HepG2 (cell line): ENCODE measurements around the gene IL17C. TPM values are rescaled to one million over a fixed set of nuclear protein-coding genes. Genes with fewer than 3 reads are reported as not detected.

ENCODE experiments used
- AHR ChIP-seq: IDR thresholded peaks from 2 replicates; pipeline ENCODE4 v1.6.1; 2018; ENCODE audit warnings: missing genetic modification reagents, missing compliant biosample characterization
- ARNTL ChIP-seq: sonication (generic); formaldehyde crosslinking; IDR thresholded peaks from 2 replicates; pipeline ENCODE4 v1.4.0; 2020; ENCODE audit warnings: mild to moderate bottlenecking, missing genetic modification reagents
- CENPT ChIP-seq: sonication (generic); formaldehyde crosslinking; IDR thresholded peaks from 2 replicates; pipeline ENCODE4 v1.8.0; 2022; ENCODE audit warnings: low read depth, mild to moderate bottlenecking, moderate library complexity, missing genetic modification reagents
- FOXJ3 ChIP-seq: sonication (generic); formaldehyde crosslinking; IDR thresholded peaks from 2 replicates; pipeline ENCODE4 v1.4.0; 2020; ENCODE audit warnings: missing genetic modification reagents, mild to moderate bottlenecking, borderline replicate concordance
- HNRNPK ChIP-seq: fragments of 200-400 bp; formaldehyde crosslinking; IDR thresholded peaks from 2 replicates; pipeline ENCODE4 v1.6.1; 2018; ENCODE audit warnings: low read length, low read depth, moderate library complexity, mild to moderate bottlenecking; ENCODE audit not compliant: poor library complexity, severe bottlenecking
- MYNN ChIP-seq: sonication (generic); formaldehyde crosslinking; IDR thresholded peaks from 2 replicates; pipeline ENCODE4 v1.4.0; 2020; ENCODE audit warnings: mild to moderate bottlenecking, low read depth, missing genetic modification reagents
- MZF1 ChIP-seq: sonication (generic); formaldehyde crosslinking; IDR thresholded peaks from 2 replicates; pipeline ENCODE4 v1.8.1; 2023; ENCODE audit warnings: mild to moderate bottlenecking, missing genetic modification reagents, borderline replicate concordance
- NFE2 ChIP-seq: sonication (generic); formaldehyde crosslinking; IDR thresholded peaks from 2 replicates; pipeline ENCODE4 v1.4.0; 2020; ENCODE audit warnings: missing genetic modification reagents
- NR2F6 ChIP-seq, 2 experiments: IDR thresholded peaks; 2 replicates each; pipeline ENCODE4 v1.6.1; 2016; ENCODE audit warnings: antibody characterized with exemption in 1 of 2, mild to moderate bottlenecking in 1 of 2
- SIN3B ChIP-seq: fragments of 150-350 bp; IDR thresholded peaks from 2 replicates; pipeline ENCODE4 v1.6.1; 2014; ENCODE audit warnings: low read length
- SMARCE1 ChIP-seq: fragments of 450-650 bp; IDR thresholded peaks from 2 replicates; pipeline ENCODE4 v1.6.1; 2017; ENCODE audit warnings: borderline replicate concordance
- SRSF9 ChIP-seq: fragments of 200-400 bp; formaldehyde crosslinking; IDR thresholded peaks from 2 replicates; pipeline ENCODE4 v1.6.1; 2018; ENCODE audit warnings: borderline replicate concordance, mild to moderate bottlenecking, low read depth, low read length; ENCODE audit not compliant: insufficient read depth, poor library complexity, severe bottlenecking
- XBP1 ChIP-seq: sonication (generic); formaldehyde crosslinking; IDR thresholded peaks from 2 replicates; pipeline ENCODE4 v1.5.0; 2020; ENCODE audit warnings: missing genetic modification reagents
- ZFP36L2 ChIP-seq: sonication (generic); formaldehyde crosslinking; IDR thresholded peaks from 2 replicates; pipeline ENCODE4 v1.4.0; 2020; ENCODE audit warnings: missing genetic modification reagents
- ZNF101 ChIP-seq: sonication (generic); formaldehyde crosslinking; IDR thresholded peaks from 2 replicates; pipeline ENCODE4 v1.4.0; 2020; ENCODE audit warnings: mild to moderate bottlenecking, low read depth, missing genetic modification reagents, borderline replicate concordance
- ZNF430 ChIP-seq: sonication (generic); formaldehyde crosslinking; IDR thresholded peaks from 2 replicates; pipeline ENCODE4 v1.9.0; 2021; ENCODE audit warnings: mild to moderate bottlenecking, missing genetic modification reagents
- ZNF672 ChIP-seq: sonication (generic); formaldehyde crosslinking; IDR thresholded peaks from 2 replicates; pipeline ENCODE4 v1.8.1; 2022; ENCODE audit warnings: missing genetic modification reagents
- ZSCAN30 ChIP-seq: sonication (generic); formaldehyde crosslinking; IDR thresholded peaks from 2 replicates; pipeline ENCODE4 v1.5.0; 2020; ENCODE audit warnings: mild to moderate bottlenecking, missing genetic modification reagents
- polyA plus RNA-seq, 8 experiments: library from polyadenylated mRNA; depleted of rRNA in 3 of 8; stranded (reverse) in 7 of 8; unstranded in 1 of 8; fragments of >200 nt; fragmentation: Illumina TruSeq in 4 of 8; extraction: Trizol in 4 of 8; gene quantifications; 2 replicates each; pipeline versions ENCODE4 v1.2.1 to v1.2.3, GENCODE V29; 2011 to 2016; ENCODE audit warnings: low read depth in 4 of 8, missing spikeins in 1 of 8, mixed read lengths in 1 of 8; ENCODE audit not compliant: insufficient read depth in 1 of 8
- total RNA-seq, 5 experiments: library from RNA; depleted of rRNA; stranded (reverse); fragments of >200 nt; fragmentation: Illumina TruSeq; extraction: Trizol; gene quantifications; 2 replicates each; pipeline ENCODE4 v1.2.3, GENCODE V29; 2016; ENCODE audit warnings: low read depth in 1 of 5
- TF ChIP-seq, protein P1 (sequence below): sonication (generic); formaldehyde crosslinking; IDR thresholded peaks from 2 replicates; pipeline ENCODE4 v1.4.0; 2020; ENCODE audit warnings: mild to moderate bottlenecking, low read depth, missing genetic modification reagents
- TF ChIP-seq, protein P2 (sequence below): sonication (generic); formaldehyde crosslinking; IDR thresholded peaks from 2 replicates; pipeline ENCODE4 v1.4.0; 2020; ENCODE audit warnings: low read depth, mild to moderate bottlenecking, missing genetic modification reagents
- TF ChIP-seq, protein P3 (sequence below): sonication (generic); formaldehyde crosslinking; IDR thresholded peaks from 2 replicates; pipeline ENCODE4 v1.4.0; 2020; ENCODE audit warnings: mild to moderate bottlenecking, missing genetic modification reagents, borderline replicate concordance
- TF ChIP-seq, protein P4 (sequence below): sonication (generic); formaldehyde crosslinking; IDR thresholded peaks from 2 replicates; pipeline ENCODE4 v1.5.0; 2020; ENCODE audit warnings: missing genetic modification reagents

Gene IL17C
- total and polyA plus RNA-seq, 2 of the 13 experiments (the other 11 are each of a cell fraction or from before 2014, with no cell fraction given): not detected

DNA sequence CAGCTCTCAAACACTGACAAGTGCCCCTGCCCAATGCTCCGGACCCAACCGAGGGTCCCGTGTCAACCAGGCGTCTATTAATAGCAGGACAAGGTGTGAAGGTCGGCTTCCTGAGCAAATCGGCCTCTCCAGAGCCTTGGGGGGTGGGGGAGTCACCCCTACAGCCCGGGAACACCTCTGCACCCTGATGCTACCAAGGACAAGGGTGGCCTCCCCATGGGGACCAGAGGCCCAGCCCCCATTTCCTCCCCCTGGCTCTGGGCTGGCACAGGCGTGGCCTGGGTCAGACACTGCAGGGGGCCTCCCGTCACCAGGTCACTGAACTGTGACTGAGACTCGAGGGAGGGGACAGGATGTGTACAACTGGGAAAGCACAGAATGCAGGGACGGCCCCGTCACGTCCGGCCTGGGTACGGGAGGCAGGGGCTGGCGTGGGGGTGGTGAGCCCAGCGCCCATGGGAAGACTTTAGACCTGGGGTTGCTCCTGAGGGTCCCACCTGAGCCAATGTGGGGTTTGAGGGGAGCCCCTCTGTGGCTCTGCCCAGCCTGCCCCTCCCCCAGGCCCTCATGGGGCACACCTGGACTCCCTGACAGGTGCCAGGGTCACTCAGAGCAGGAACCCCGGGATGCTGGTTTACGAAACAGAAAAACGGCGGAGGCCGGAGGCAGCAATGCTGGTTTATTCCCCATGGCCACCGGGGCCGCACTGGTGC is 13.1 kb downstream of the IL17C start (continued):
- TF ChIP-seq, protein P1, sequence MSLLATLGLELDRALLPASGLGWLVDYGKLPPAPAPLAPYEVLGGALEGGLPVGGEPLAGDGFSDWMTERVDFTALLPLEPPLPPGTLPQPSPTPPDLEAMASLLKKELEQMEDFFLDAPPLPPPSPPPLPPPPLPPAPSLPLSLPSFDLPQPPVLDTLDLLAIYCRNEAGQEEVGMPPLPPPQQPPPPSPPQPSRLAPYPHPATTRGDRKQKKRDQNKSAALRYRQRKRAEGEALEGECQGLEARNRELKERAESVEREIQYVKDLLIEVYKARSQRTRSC (CRISPR knock-in tag): no peak
- no peak for TF ChIP-seq ZNF430 (CRISPR knock-in tag)
- TF ChIP-seq MYNN (CRISPR knock-in tag): peak; percentile 62; the same call in 1 of the 2 replicates
- TF ChIP-seq HNRNPK: no peak
- no peak for TF ChIP-seq SRSF9
- peak; percentile 87 for TF ChIP-seq ZSCAN30 (CRISPR knock-in tag)
- TF ChIP-seq SMARCE1: no peak
- TF ChIP-seq NFE2: no peak
- peak; percentile 74 for TF ChIP-seq NR2F6 (IDR thresholded peaks at IDR 0.05)
- TF ChIP-seq NR2F6 (CRISPR knock-in tag; IDR thresholded peaks at IDR 0.05): peak; percentile 96
- TF ChIP-seq CENPT (CRISPR knock-in tag): no peak
- TF ChIP-seq, protein P2, sequence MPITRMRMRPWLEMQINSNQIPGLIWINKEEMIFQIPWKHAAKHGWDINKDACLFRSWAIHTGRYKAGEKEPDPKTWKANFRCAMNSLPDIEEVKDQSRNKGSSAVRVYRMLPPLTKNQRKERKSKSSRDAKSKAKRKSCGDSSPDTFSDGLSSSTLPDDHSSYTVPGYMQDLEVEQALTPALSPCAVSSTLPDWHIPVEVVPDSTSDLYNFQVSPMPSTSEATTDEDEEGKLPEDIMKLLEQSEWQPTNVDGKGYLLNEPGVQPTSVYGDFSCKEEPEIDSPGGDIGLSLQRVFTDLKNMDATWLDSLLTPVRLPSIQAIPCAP: no peak
- no peak for TF ChIP-seq MZF1 (CRISPR knock-in tag)
- TF ChIP-seq AHR (CRISPR knock-in tag): peak; percentile 66; the same call in 1 of the 2 replicates
- TF ChIP-seq SIN3B: peak; percentile 58; the same call in 1 of the 2 replicates
- TF ChIP-seq, protein P3, sequence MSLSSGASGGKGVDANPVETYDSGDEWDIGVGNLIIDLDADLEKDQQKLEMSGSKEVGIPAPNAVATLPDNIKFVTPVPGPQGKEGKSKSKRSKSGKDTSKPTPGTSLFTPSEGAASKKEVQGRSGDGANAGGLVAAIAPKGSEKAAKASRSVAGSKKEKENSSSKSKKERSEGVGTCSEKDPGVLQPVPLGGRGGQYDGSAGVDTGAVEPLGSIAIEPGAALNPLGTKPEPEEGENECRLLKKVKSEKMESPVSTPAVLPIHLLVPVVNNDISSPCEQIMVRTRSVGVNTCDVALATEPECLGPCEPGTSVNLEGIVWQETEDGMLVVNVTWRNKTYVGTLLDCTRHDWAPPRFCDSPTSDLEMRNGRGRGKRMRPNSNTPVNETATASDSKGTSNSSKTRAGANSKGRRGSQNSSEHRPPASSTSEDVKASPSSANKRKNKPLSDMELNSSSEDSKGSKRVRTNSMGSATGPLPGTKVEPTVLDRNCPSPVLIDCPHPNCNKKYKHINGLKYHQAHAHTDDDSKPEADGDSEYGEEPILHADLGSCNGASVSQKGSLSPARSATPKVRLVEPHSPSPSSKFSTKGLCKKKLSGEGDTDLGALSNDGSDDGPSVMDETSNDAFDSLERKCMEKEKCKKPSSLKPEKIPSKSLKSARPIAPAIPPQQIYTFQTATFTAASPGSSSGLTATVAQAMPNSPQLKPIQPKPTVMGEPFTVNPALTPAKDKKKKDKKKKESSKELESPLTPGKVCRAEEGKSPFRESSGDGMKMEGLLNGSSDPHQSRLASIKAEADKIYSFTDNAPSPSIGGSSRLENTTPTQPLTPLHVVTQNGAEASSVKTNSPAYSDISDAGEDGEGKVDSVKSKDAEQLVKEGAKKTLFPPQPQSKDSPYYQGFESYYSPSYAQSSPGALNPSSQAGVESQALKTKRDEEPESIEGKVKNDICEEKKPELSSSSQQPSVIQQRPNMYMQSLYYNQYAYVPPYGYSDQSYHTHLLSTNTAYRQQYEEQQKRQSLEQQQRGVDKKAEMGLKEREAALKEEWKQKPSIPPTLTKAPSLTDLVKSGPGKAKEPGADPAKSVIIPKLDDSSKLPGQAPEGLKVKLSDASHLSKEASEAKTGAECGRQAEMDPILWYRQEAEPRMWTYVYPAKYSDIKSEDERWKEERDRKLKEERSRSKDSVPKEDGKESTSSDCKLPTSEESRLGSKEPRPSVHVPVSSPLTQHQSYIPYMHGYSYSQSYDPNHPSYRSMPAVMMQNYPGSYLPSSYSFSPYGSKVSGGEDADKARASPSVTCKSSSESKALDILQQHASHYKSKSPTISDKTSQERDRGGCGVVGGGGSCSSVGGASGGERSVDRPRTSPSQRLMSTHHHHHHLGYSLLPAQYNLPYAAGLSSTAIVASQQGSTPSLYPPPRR: peak; percentile 86; the same call in 1 of the 2 replicates
- no peak for TF ChIP-seq ZFP36L2 (CRISPR knock-in tag)
- TF ChIP-seq ZNF672 (CRISPR knock-in tag): no peak; the same call in 1 of the 2 replicates
- peak; percentile 79 for TF ChIP-seq ARNTL (CRISPR knock-in tag)
- TF ChIP-seq FOXJ3 (CRISPR knock-in tag): peak; percentile 64; the same call in 1 of the 2 replicates
- TF ChIP-seq, protein P4, sequence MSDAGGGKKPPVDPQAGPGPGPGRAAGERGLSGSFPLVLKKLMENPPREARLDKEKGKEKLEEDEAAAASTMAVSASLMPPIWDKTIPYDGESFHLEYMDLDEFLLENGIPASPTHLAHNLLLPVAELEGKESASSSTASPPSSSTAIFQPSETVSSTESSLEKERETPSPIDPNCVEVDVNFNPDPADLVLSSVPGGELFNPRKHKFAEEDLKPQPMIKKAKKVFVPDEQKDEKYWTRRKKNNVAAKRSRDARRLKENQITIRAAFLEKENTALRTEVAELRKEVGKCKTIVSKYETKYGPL: no peak
- no peak for TF ChIP-seq ZNF101 (CRISPR knock-in tag)
- no peak for TF ChIP-seq XBP1 (CRISPR knock-in tag)
